HG03439 (cell line): Measurements from ENCODE around the gene CDYL.

Experiments used
- ATAC-seq: cut with Tn5 transposase; IDR thresholded peaks from one replicate; pipeline ENCODE4 v1.9.1; 2021; ENCODE audit warnings: mild to moderate bottlenecking, moderate library complexity; ENCODE audit not compliant: unreplicated experiment

CDYL gene

DNA sequence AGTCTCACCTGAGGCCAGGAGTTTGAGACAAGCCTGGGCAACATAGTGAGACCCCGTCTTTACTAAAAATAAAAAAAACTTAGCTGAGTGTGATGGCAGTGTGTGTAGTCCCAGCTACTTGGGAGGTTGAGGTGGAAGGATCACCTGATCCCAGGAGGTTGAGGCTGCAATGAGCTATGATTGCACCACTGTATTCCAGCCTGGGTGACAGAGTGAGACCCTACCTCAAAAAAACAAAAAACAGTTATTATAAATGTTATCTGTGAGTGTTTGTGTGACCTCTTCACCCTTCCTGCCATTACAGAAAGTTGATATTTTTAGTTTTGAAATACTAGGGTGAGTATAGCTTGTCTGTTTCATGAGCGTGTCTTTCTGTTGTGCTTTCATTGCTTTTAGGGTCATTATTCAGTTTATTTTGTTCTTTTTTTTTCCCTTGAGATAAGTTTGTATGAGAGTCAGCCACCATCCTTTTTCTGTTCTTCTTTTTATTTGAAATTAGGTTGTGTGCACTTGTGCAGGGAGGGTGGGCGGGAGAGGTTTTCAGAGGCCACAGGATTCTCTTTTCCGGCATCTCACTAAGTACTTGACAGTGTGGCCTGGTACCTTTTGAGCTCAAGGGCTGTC is 26.2 kb downstream of the CDYL start:
- peak; percentile 72 for ATAC-seq

DNA sequence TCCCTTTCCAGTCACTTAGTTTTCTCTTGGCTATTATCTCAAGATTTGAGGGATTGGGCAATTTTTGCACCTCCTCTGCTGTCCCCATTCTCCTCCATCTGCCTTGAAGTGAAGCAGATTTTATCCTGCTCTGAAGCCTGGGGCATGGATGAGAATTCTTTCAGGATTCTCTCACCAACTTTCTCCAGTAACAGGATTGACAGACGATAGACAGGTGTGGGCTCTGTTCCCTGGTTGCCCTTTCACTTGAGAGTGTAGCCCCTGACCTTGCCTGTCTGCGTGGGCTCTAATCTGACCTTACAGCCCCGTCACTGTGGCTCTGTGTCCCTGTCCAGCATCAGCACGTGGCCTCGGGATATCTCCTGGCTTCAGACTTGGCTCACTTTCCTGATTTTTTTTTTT is 27.1 kb downstream of the CDYL start:
- no peak for ATAC-seq

DNA sequence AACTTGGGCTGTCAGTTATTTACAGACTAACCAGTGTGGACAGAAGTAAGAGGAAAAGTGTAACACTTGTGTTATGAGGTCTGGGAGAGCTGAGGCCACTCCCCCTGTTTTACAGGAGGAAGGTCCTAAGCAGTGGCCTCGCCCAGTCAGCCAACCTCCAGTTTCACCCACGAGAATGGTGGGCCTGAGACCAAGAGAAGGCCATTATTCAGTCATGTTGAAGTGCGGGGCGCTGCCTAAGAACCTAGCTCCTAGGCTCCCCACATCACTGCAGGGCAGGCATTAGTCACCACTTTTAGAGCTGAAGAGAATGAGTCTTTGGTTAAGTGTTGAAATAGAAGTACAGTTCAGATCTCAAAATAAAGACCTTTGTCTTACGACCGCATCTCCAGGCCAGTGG is 27.9 kb downstream of the CDYL start:
- ATAC-seq: no peak

DNA sequence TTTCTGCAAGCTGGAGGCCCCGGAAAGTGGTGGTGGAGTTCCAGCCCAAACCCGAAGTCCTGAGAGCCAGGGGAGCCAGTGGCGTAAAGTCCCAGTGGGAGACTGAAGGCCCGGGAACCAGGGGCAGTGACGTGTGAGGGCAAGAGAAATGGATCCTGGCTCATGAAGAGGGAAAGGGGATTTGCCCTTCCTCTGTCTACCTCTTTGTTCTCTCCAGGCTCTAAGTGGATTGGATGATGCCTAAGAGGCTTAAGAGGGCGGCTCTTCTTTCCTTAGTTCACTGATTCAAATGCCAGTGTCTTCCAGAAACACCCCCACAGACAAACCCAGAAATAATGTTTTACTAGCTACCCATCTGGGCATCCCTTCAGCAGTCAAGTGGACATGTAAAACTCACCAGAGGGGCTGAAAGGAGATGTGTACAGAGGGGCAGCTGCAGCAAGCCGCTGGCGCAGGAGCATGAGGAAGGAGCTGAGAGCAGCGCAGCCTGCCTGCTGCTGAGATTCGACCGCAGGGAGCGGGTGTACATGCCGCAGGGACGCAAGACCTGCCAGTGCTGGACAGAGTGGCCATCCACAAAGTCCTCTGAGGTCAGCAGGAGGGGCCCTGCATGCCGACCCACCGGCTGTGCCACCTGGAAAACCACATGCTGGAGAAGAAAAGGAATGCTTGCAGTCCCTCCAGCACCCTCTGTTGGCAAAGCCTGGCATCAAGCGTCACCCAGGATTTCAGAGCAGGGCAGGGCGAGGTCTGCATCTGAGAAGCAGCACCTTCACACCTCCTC is 29.5 kb downstream of the CDYL start:
- ATAC-seq: no peak

DNA sequence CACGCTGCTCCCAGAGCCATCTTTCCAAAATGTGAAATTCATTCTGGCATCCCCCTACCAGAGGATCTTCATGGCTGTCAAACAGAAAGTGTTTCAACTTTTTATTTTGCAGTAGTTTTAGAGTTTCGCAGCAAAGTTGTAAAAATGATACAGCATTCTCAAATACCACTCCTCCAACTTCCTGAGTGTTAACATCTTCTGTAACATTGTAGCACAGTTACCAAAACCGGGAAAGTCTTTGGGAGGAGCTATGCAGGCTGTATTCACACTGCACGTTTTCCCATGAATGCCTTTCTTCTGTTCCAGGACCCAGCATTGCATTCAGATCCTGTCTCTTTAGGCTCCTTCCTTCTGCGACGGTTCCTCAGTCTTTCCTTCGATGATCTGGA is 30.1 kb downstream of the CDYL start:
- ATAC-seq: no peak

DNA sequence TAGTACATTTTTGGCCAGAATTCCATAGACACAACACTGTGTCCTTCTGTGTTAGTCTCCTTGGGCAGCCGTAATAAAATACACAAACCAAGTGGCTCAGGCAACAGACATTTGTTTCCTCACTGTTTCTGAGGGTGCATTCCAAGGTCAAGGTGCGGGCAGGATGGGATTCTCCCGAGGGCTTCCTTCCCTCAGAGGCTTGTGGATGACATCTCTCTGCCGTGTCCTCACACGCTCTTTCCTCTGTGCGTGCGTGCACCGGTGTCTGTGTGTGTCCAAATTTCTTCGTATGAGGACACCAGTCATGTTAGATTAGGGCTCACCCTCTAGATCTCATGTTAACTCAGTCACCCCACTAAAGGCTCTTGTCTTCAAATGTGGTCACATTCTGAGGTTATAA is 30.6 kb downstream of the CDYL start:
- no peak for ATAC-seq

DNA sequence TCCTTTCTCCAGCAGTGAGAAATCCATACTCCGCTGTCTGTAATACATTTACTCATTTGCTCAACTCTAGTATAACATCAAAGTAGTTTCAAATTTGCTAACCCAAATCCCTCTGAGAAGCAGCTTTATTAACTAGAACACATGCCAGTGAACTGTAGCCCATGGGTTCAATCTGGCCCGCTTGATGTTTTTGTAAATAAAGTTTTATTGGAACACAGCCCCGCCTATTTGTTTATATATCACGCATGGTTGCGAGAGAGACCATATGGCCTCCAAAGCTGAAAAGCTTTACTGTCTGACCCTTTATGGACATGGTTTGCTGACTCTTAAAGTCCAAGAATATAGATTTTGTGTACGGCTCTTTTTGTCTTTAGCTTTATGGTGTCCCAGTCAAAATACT is 32.2 kb downstream of the CDYL start:
- ATAC-seq: no peak

DNA sequence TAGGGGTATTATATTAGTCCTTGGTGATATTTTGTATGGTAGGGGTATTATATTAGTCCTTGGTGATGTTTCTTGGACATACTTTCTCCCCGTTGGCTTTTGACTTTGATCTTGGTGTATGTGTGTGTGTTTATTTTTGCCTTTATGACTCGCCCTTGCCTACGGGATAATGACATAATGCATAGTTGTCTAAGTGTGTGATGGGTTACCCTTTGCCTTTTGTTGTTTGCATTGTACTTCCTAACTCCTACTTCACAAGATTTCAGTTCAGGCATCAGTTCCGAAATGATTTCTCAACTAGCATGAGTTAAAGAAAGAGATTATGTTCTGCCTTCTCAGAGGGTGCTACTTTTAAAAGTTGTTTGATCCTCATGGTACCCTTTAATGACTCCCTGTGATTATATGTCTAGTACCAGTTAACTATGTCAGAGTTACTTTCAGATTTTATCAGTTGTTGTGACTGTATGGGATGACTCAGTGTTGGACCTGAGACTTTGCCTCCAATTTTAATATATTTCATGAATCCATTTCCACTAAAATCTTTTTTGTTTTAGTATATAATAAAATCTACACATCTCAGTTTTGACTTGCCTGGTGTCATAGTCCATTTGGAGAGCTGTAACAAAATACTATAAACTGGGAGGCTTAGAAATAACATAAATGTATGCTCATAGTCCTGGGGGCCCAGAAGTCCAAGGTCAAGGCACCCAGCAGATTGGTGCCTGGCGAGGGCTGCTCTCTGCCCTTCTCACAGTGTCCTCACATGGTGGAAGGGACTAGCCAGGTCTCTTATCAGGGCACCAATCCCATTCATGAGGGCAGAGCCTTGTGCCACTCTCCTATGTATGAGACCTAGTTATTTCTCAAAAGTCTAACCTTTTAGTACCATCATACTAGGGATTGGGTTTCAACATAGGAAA is 34.1 kb downstream of the CDYL start:
- no peak for ATAC-seq

DNA sequence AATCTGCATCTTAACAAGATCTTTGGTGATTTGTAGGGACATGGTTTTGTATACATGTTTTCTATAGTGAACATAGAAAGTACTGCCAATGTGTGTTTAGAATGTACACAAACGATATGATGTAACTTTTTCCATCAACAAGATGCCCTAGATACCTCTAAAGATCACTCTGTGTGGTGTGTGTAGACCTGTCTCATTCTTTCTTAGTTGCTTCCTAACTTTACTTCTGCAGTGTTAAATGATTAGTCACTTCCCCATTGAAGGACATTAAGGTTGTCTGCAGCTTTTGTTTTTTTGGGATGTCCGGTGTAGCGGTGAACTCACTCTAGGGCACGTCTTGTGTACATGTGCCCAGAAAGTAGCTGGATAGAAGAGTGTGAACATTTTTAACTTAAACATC is 35.9 kb downstream of the CDYL start:
- ATAC-seq: no peak

DNA sequence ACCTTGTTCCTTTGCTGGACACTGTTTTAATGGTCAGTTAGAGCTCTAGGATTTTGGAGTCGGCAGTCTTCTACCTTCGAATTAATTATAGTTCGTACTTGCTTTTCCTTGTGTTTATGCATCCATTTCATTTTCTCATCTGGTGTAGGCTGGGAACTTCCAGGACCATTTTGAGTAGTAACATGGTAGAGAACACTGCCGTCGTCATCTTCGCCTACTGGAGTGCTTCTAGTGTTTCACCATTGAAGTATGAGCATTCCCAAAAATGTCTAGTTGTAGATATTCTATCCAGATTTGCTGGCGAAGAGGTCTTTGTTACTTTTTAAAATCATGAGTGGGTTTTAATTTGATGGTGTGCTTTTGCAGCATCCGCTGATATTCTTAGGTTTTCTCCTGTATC is 36.9 kb downstream of the CDYL start:
- no peak for ATAC-seq

DNA sequence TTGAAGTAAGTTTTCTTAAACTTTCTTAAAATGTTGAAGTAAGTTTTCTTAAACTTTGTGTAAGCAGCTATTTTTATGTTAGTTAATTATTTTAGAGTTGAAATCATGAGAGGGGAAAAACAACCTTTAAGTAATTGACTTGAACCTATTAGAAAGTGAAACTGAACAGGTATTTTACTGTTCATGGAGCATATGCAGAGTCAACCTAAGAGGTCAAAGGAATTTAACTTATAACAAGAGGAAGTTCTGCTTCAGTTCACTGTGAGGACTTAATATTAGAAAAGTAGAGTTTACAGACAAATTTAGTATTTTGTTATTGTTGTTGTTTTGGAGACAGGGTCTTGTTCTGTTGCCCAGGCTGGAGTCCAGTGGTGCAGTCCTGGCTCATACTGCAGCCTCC is 38.0 kb downstream of the CDYL start:
- no peak for ATAC-seq

DNA sequence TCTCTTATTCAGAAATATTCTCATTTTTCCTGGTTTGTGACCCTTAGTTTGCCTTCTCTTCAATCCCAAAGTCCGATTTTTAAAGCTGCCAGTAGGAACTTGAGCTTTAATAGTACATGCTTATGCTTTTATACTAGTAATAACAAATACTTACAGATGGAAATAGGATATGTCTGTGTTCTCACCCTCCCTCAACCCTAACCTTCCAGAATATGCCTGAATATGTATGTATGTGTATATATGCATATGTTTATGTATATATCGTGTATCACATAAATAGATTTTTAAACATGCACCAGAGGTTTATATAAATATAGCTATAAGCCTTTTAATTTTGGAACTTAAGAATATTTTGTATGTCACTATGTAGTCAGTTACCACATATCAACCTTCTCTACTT is 38.8 kb downstream of the CDYL start:
- ATAC-seq: no peak

DNA sequence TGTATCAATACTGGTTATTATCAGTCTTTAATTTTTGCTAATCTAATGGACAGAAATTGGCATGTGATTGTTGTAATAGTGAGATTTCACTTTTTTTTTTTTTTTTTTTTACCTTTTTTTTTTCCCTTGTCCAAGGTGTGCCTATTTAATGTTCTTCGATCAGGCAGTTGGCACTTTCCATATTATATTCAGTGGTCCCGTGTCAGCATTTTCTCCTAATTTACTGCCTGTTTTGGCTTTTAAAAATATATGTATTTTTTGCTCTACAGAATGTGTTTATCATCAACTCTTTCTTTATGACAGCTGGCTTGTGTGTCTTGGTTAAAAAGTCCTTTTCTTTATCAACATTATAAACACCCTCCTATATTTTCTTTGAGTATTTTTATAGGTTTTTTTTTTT is 39.4 kb downstream of the CDYL start:
- ATAC-seq: no peak

DNA sequence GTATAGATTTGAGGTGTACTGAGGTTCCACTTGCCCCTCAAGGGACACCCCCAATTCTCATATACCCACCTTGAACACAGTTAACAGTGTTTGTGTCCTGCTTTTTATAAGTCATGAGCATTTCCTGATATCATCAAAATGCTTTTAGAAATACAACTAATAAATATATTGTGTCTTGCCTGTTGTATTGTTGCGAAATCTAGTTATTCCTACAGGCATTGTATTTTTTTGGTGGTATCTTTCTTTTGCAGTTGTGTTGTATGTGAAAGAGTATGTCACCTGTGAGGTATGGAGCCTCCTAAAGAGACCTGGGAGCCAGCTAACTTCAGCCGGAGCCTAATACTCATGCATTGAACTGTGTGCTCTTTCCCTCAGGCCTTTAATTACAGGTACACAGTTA is 40.7 kb downstream of the CDYL start:
- ATAC-seq: no peak

DNA sequence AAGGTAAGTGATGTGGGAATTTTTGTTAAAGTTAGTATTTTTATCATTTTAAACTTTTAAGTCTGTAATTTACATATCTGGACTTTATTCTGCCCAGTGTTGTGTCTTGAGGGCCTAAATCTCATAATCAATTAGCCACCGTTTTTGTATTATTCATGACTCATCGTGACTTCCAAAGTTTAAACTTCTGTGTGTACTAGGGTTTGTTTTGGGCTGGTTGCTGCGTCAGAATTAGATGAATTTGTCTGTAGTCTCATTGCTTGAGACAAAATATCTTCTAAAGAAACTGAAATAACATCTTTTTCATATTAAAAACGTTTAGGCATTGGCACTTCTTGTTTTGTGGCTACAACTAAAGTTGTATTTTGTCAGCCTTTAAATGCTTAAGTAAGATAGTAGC is 41.3 kb downstream of the CDYL start:
- ATAC-seq: no peak

DNA sequence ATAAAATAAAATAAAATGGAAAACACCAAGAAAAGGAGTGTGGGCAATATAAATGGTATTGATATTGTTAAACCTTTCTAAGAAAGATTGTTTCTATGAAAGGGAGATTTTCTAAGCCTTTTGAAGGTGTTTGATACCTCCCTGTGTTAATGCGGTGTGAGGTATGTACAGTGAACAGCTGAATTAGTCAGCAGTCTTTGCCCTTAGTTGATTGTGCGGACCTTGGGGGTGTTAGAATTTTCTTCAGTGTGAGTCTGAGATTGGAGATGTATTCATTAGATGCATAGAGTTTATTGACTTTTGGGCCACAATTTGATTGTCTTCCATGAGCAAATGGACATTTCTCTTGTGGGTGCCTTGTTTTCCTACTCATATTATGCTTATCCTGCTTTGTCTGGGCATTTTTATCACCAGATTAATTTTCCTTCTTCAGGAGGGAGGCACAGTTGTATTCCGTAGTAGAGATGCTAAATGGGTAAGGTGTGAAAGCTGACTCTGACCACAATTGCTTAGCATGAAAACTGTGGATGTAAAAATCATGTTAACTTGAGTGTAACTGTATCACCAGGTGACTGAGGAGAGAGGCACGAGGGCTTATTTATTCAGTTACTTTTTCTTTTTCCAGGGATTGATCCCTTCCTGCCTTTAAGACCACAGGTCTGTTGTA is 42.2 kb downstream of the CDYL start:
- no peak for ATAC-seq

DNA sequence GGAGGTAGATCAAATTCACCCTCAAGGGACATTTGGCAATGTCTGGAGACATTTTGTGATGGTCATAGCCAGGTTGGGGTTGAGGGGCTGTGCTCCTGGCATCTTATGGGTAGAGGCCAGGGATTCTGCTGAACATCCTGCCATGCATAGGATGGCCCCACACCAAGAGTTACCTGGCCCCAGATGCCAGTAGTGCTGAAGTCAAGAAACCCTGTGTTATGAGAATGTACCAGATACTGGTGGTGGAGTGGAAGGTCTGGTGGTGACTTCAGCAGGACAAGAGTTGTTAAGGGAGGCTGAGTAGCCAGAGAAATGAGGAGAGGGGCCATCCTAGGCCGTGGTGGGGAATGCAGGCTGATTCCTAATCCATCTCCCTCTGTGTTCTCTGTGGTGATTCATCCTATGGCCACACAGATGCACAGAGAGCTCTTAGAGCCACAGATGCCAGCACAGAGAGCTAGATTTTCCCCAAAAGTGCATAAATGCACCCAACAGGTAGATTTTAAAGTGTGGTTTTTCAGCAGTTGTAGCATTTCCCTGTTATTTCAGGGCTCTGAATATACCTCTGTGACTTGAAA is 43.6 kb downstream of the CDYL start:
- no peak for ATAC-seq

DNA sequence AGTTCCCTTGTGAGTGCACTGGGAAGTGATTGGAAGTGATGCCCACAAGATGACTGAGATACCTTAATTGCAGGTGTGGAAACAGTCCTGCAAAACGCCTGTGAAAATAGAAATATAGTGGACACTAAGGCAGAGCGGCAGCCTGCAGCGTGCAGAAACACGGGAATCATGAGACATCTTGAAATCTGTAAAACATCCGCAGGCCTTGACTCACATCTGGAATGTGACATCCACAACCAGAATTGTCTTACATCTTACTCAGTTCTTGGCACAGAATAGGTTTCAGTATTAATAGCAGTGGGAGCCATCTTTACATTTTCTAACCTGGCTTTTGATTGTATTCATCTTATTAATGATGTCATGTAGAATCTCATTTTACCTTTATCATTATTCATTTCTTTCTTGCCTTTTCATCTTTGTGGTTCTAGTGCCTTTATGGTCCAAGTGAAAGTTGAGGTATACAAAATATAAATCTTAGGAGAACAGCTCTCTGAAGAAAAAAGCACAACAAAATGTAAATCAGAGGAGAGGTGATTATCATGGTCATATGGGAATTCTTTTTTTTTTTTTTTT is 44.6 kb downstream of the CDYL start:
- ATAC-seq: no peak

DNA sequence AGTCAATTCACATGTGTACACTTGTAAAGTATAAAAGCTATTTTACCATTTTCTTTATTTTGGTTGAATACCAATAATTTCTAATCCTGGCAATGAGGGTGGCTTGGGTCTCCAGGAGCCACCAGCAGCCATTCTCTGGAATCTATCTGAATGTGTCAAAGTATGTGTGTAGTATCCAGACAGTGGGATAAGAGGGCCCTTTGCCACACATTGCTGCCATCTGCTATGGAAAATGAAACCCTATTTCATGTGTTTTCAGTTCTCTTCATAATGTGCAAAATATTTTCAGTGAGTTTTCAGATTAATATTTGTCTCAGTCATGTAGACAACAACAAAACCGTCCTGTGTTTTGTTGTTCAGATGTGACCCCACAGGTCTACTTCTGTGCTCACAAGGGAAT is 46.3 kb downstream of the CDYL start:
- ATAC-seq: no peak

DNA sequence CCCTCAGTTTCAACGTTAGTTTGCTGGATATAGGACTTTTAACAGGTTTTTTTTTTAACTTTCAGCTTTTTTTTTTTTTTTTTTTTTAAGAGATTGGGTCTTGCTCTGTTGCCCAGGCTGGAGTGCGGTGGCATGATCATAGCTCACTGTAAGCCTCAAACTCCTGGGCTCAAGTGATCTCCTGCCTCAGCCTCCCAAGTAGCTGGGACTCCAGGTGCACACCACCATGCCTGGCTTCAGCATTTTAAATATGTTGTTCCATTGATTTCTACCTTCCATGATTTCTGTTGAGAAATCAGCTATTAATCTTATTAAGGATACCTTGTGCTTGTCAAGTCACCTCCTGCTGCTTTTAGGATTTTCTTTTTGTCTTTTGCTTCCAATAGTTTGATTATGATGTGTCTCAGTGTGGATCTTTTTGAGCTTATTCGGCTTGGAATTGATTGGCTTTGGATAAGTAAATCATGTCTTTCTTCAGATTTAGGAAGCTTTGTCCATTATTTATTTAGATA is 52.0 kb downstream of the CDYL start:
- no peak for ATAC-seq
